COLO668 (cell line): ENCODE results near the gene SLC5A11.
"Not testable (repeated sequence)": the region's sequence is repeated elsewhere in the genome, so short reads cannot be mapped to it uniquely, and the experiment has no call there.

ENCODE experiments used
- DNase-seq: peaks from one replicate; lab custom pipeline; 2025; ENCODE audit not compliant: unreplicated experiment; lab: John Stamatoyannopoulos, UW

The SLC5A11 gene, protein sequence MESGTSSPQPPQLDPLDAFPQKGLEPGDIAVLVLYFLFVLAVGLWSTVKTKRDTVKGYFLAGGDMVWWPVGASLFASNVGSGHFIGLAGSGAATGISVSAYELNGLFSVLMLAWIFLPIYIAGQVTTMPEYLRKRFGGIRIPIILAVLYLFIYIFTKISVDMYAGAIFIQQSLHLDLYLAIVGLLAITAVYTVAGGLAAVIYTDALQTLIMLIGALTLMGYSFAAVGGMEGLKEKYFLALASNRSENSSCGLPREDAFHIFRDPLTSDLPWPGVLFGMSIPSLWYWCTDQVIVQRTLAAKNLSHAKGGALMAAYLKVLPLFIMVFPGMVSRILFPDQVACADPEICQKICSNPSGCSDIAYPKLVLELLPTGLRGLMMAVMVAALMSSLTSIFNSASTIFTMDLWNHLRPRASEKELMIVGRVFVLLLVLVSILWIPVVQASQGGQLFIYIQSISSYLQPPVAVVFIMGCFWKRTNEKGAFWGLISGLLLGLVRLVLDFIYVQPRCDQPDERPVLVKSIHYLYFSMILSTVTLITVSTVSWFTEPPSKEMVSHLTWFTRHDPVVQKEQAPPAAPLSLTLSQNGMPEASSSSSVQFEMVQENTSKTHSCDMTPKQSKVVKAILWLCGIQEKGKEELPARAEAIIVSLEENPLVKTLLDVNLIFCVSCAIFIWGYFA

DNA sequence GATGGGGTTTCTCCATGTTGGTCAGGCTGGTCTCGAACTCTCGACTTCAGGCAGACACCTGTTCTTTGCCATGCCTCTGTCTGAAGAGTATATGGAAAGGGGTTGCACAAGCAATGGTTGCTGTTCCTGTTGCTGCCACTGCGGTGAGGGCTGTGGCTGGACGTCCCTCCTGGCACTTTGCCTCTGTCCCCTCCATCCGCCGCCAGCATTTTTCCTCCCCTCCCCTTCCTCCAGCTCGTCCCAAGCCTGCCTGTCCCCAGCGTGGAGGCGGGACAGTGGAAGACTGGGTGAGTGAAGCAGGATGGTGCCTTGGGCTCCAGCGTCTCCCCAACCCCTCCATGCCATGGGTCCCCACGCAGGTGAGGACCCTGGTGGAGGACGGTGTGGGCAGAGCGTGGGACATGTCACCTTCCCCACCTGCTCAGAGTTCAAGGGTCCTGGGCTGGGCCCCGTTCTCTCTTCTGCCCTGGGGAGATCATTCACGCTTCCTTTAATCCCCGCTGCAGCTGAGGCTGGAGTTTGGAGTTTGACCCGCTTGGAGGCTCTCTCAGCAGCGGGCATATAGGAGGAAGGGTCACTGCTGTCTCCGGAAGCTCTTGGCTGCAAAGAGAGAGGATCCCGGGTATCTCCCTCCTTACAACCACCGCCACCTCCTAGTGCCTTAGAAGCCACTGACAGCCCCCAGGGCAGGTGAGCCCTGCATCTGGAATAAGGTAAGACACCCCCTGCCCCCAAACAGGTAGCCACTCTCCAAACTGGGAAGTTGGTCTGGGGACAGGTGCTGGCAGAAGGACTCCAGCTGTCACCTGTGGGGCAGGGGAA is at the start of gene SLC5A11:
TSS of gene SLC5A11 (plus strand) at position 238 of the 822 bp plus-strand sequence. CDS start 12,681 bp downstream, outside the sequence.
- no peak for DNase-seq

GRCh38 chr16:24800586-24800985 is 45.2 kb upstream of the SLC5A11 start:
- no peak for DNase-seq

DNA sequence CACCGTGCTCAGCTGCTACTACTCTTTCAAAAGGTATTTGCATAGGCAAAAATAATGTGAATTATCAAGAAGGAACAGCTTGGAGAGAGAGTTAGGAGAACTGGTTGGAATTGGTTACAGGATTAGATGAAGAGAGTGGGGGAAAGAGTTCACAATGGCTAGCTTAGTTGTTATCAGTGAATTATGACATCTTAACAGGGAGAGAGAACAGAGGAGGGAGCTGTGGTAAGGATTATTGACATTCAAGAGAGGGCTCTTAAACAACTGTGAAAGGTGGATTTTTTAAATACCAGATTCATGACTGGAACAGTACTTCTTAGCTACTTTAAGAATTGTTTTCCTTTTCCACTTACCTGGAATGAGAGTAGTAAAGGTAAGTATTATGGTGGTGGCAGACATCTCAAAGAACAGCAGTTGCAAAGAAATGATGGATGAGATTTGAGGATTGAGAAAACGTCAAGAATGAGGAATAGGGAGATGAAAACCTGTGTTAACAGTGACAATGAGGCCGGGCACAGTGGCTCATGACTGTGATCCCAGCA is 43.9 kb upstream of the SLC5A11 start:
- DNase-seq, result no peak

DNA sequence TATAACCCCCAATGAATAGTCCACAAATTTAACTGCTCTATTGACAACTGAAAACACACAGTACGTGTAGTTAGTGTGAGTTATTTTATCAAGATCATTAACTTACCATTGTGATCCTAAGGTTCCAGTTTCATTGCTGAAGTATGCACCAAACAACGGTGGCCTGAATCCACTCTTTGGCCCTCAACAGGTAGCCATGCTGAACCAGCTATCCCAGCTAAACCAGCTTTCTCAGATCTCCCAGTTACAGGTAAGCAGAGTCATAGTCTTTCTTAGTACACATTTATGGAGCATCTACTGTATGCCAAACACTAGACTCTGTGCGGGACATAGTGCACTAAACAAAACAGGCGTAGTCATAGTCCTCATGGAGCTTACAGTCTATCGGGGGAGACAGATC is 40.3 kb upstream of the SLC5A11 start:
- no peak for DNase-seq

DNA sequence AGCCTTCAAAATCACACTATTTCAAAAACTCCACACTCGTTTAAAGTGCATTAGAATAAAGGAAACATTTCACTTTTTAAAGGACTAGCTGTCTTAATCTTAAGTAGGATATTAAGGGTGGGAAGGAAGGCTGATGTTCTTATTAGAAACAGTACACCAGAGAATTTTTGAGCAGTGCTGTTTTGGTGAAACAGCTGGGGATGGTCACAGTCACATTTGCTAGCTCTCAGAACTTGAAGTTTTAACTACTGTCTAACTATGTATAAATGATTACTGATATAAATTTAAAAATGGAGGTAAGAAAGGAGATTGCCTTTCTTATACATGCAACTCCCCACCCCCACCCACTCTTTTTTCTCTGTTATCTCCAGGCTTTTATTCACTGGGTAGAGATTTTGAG is 38.5 kb upstream of the SLC5A11 start:
- DNase-seq, result no peak

GRCh38 chr16:24810951-24811843 is 34.6 kb upstream of the SLC5A11 start:
- no peak for DNase-seq

GRCh38 chr16:24812813-24813212 is 33.0 kb upstream of the SLC5A11 start:
- not testable (repeated sequence) for DNase-seq

DNA sequence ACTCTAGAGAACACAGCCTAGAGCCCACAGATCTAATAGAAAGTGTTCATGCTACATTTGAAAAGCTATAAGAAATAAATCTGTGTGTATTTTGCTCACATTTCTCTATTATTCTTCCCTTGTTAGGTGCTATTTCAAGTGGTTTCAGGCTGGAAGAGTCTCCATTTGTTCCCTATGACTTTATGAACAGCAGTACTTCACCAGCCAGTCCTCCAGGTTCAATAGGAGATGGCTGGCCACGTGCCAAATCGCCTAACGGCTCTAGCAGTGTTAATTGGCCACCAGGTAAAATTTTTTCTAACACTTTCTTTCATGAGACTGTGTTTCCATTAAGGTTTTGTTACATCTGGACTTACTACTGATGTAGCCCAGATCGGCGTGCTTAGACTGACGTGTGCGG is 30.7 kb upstream of the SLC5A11 start:
- no peak for DNase-seq

DNA sequence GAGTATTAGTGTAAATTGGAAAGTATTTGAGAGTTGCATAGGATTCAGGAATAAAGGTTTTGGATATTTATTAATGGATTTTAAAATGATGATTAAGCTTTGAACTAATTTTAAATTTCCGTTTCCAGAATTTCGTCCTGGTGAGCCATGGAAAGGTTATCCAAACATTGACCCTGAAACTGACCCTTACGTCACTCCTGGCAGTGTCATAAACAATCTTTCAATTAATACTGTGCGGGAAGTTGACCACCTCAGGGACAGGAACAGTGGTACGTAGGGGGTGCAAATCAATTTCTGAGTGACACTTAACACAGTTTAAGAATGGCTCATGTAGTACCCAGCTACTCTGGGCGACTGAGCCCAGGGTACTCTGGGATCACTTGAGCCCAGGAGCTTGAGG is 29.1 kb upstream of the SLC5A11 start:
- DNase-seq, result no peak

DNA sequence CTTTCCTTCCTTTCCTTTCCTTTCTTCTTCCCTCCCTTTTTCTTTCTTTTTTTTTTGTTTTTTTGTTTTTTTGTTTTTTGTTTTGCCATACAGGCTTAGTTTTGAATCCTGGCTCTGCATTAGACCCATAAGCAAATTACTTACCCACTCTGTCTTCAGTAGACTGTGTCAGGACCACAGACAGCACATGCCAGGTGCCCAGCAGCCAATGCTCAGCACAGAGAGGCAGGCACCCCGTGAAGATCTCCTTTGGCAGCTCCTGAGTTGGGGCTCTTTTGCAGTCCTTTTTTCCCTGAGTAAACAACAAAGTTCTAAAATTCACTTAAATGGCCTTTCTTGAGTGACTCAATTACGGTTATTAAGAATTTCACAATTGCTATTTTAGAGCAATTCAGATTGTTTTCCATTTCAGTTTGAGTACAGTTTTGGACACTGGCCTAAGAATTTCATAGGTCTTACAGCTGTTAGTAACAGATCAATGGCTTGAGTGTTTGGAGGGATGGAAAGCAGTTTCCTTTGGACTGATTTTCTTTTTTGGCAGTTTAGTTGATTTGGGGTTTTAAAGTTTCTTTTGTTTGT is 26.2 kb upstream of the SLC5A11 start:
- no peak for DNase-seq

DNA sequence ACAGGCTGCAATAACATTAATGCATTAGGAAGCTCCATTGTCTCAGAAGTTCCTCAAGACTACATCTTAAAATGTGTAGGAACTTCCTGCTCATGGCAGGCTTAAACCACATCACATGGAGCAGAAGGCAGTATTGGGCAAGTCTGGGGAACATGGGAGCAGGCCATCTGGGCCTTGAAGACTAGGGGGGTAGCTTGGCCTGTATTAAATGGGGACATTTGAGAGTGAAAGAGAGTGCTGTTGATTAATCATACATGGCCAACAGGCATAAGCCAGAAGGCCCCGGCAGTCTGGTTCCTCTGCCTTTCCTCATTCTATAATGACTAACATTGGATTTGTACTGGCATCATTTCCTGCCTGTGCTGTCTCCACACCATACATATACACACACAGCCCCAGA is 25.2 kb upstream of the SLC5A11 start:
- no peak for DNase-seq

- no peak for DNase-seq
These were observed 24.6 kb upstream of the SLC5A11 start for GRCh38 chr16:24821129-24821528.

- no peak for DNase-seq
These were observed 23.2 kb upstream of the SLC5A11 start for GRCh38 chr16:24822542-24822941.

- no peak for DNase-seq
These were observed 22.8 kb upstream of the SLC5A11 start for GRCh38 chr16:24822974-24823373.

DNA sequence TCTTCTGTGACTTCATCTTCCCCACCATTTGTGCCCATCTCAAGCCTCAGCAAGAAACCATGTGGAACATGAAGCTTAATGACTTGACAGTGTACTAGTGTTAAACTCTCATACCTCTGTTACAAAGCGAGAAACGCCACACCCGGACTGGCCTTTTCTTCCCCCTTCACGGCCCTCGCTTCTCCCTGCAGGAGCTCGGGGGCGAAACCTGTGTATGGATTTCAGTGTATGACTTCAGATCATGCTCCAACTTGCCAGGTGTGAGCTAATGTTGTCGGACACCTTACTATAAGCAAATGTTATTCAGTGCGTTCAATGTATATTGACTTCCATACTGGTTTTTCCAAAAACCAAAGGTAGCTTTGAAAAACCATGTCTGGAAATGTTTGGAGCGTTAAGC is 20.1 kb upstream of the SLC5A11 start:
- DNase-seq, result no peak

DNA sequence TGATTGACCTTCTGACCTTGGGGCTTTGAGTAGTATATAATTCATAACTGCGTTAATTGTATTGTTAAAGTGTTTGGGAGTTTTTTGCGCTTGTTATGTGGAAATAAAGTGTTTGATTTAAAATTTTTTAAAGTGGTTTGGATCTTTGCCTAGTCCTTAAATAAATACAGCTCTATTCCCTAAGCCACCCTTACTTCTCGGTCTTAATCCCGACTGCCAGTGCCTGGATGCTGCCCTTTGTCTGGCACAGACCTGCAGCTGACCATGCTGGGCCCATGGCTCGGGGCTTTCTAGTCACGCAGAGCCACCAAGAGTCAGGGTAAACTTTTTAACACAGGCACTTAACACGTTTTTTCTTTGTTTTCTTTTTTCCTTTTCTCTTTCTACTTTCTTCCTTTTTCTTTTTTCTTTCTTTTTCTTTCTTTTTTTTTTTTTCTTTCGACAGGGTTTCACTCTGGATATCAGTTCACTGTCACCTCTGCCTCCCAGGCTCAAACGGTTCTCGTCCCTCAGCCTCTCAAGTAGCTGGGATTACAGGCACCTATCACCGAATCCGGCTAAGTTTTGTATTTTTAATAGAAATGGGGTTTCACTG is 19.6 kb upstream of the SLC5A11 start:
- DNase-seq, result no peak

- DNase-seq, result no peak
These were observed 18.8 kb upstream of the SLC5A11 start for GRCh38 chr16:24826817-24827566.

GRCh38 chr16:24829153-24829552 is 16.6 kb upstream of the SLC5A11 start:
- no peak for DNase-seq

GRCh38 chr16:24833352-24833751 is 12.4 kb upstream of the SLC5A11 start:
- no peak for DNase-seq
